Mucosa of descending colon (tissue), 3 donors: ENCODE data around the gene C11orf91. TPM values are rescaled to one million over a fixed set of nuclear protein-coding genes. Genes with fewer than 3 reads are reported as not detected.

Source experiments
- ATAC-seq: fragments of 200-7000 bp; cut with Tn5 transposase; one replicate; pipeline ENCODE4 v1.9.1; 2020; ENCODE audit warnings: mild to moderate bottlenecking, moderate library complexity
- DNase-seq, 3 donors: peaks; one replicate each; pipeline ENCODE4 v3.0.0-alpha.2; 2020
- H3K36me3 ChIP-seq: fragments of 200-600 bp; one replicate; pipeline ENCODE4 v1.8.0; 2021; ENCODE audit warnings: low read depth, mild to moderate bottlenecking
- H3K4me1 ChIP-seq: fragments of 200-600 bp; one replicate; pipeline ENCODE4 v1.8.0; 2021; ENCODE audit warnings: low read depth, mild to moderate bottlenecking
- H3K4me3 ChIP-seq: fragments of 200-600 bp; one replicate; pipeline ENCODE4 v1.8.0; 2021; ENCODE audit warnings: mild to moderate bottlenecking
- H3K9me3 ChIP-seq: fragments of 200-600 bp; one replicate; pipeline ENCODE4 v1.8.0; 2021; ENCODE audit warnings: mild to moderate bottlenecking
- CTCF ChIP-seq: fragments of 200-600 bp; IDR thresholded peaks from one replicate; pipeline ENCODE4 v1.8.0; 2022; ENCODE audit warnings: antibody characterized with exemption, mild to moderate bottlenecking
- intact Hi-C, 2 donors: fragments of 100-400 bp; cut with DNase I in 1 of 2; cut with micrococcal nuclease in 1 of 2; formaldehyde crosslinking; loops; one replicate each; pipeline versions ENCODE4 v1.11.0 to v1.11.1; 2022; cut with DNase I, micrococcal nuclease
- total RNA-seq, 3 donors: library from RNA; stranded (reverse); fragmentation: NEBNext Ultra II Directional in 2 of 3; extraction: Animal tissue kit (Norgen Biotek cat#: 25700) in 2 of 3; gene quantifications; one replicate each; pipeline versions ENCODE4 v1.2.1 to v1.2.4, GENCODE V29; 2021 to 2023
- donor health status: DM: no; HTN: no; CAD: no; lungs with moderate emphysema.
- donor health status: DM: no; HTN: no; CAD: no.
- donor health status: DM: no; HTN: yes; CAD: no.

Gene C11orf91
- total RNA-seq, 3 donors from 2014 or later, result 0.51 to 0.70 (median 0.58) TPM

DNA sequence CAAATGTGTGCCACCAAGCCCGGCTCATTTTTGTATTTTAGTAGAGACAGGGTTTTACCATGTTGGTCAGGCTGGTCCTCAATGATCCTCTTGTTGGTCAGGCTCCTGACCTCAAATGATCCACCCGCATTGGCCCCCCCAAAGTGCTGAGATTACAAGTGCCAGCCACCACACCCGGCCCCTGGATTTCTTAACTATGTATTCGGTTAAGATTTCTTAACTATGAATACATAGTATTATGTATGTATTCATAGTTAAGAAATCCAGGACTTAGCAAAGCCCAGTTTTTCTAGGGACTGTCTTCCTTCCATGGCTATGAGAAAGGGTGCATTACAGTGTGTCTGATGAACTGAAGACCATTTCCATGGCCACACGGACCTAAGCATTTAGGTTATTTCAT, 1.7 kb downstream of the C11orf91 start:
- H3K9me3 ChIP-seq, result no peaks in the 10 kb centered on the region
- H3K4me1 ChIP-seq, result peaks cover 24% of the 10 kb centered on the region
- no peak for ATAC-seq
- no peak overlapping the region for H3K4me3 ChIP-seq
- H3K36me3 ChIP-seq, result no peaks in the 10 kb centered on the region
- intact Hi-C loops, result no loop called here
- no peak for TF ChIP-seq CTCF
- DNase-seq, result no peak

- Histone ChIP-seq H3K36me3 (no peaks in the 10 kb centered on the region), H3K4me1 (peaks cover 18% of the 10 kb centered on the region), H3K9me3 (no peaks in the 10 kb centered on the region), H3K4me3 (no peak overlapping the region)
- no peak for TF ChIP-seq CTCF
- intact Hi-C loops, result no loop called here
- DNase-seq, result no peak
- no peak for ATAC-seq
Measured at GRCh38 chr11:33697997-33698396, 2.6 kb downstream of the C11orf91 start.

- Histone ChIP-seq H3K36me3 (no peaks in the 10 kb centered on the region), H3K4me3 (no peak overlapping the region), H3K9me3 (no peaks in the 10 kb centered on the region), H3K4me1 (peaks cover 19% of the 10 kb centered on the region)
- no peak for TF ChIP-seq CTCF
- ATAC-seq (no peak), DNase-seq (no peak)
- intact Hi-C loops, result no loop called here
Measured at GRCh38 chr11:33696931-33697638, 3.5 kb downstream of the C11orf91 start.

GRCh38 chr11:33696411-33696810, 4.2 kb downstream of the C11orf91 start:
- no peak for DNase-seq
- H3K4me1 ChIP-seq, result peaks cover 16% of the 10 kb centered on the region
- H3K4me3 ChIP-seq, result no peak overlapping the region
- no peak for TF ChIP-seq CTCF
- intact Hi-C loops, result no loop called here
- no peak for ATAC-seq
- no peaks in the 10 kb centered on the region for H3K36me3 ChIP-seq
- H3K9me3 ChIP-seq, result no peaks in the 10 kb centered on the region

DNA sequence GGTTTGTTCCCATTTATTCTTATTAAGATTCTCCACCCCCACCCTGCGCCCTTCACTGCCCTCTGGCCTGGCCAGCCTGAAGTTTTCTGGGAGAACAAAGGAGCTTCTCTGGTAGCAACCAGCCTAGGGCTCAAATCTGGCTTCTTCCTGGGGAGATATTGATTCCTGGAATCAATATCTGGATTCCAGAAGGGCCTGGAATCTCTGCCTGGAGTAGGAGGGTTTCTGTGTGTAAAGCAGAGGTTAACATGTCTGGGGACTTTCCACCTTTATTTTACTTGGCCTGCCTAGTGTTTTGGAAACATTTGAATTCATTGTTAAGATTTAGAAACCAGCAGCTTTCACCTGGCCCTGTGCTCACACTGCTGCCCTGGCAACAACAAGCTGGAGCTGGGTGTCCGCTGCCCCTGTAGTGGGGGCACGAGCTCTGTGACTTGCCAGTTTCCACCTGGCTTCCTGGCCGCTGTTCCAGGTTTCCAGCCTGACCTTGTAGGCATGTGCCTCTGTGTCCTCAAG, 5.5 kb downstream of the C11orf91 start:
- Histone ChIP-seq H3K9me3 (no peaks in the 10 kb centered on the region), H3K4me1 (peaks cover 25% of the 10 kb centered on the region), H3K4me3 (no peak overlapping the region), H3K36me3 (no peaks in the 10 kb centered on the region)
- no peak for DNase-seq
- TF ChIP-seq CTCF, result no peak
- ATAC-seq, result no peak
- intact Hi-C loops, result no loop called here
